PFSK-1 (cell line): ENCODE results near the gene QSOX1.

Experiments
- FOXP2 ChIP-seq: optimal IDR thresholded peaks from 2 replicates; pipeline ENCODE3; 2011; ENCODE audit warnings: borderline replicate concordance, control low read depth, inconsistent platforms; ENCODE audit not compliant: insufficient read depth; ENCODE audit errors: extremely low read length, extremely low read depth
- POLR2AphosphoS5 ChIP-seq: IDR thresholded peaks from 2 replicates; pipeline ENCODE4 v1.6.1; 2012; ENCODE audit warnings: low read depth, mild to moderate bottlenecking, control low read depth, low read length, moderate library complexity
- REST ChIP-seq, 2 experiments: IDR thresholded peaks; 2 replicates each; pipeline versions ENCODE4 v1.6.1 to v1.8.0; 2011 to 2012; ENCODE audit warnings: low read depth in 2 of 2, low read length in 2 of 2, control low read depth in 1 of 2, inconsistent platforms in 1 of 2, mild to moderate bottlenecking in 1 of 2, moderate library complexity in 1 of 2; ENCODE audit not compliant: insufficient read depth in 1 of 2
- SIN3A ChIP-seq: IDR thresholded peaks from 2 replicates; pipeline ENCODE4 v1.6.1; 2012; ENCODE audit warnings: mild to moderate bottlenecking, low read length, moderate library complexity, borderline replicate concordance; ENCODE audit not compliant: insufficient read depth
- TAF1 ChIP-seq: IDR thresholded peaks from 2 replicates; pipeline ENCODE4 v1.6.1; 2012; ENCODE audit warnings: low read length, control low read depth, borderline replicate concordance; ENCODE audit not compliant: insufficient read depth

Gene QSOX1

DNA sequence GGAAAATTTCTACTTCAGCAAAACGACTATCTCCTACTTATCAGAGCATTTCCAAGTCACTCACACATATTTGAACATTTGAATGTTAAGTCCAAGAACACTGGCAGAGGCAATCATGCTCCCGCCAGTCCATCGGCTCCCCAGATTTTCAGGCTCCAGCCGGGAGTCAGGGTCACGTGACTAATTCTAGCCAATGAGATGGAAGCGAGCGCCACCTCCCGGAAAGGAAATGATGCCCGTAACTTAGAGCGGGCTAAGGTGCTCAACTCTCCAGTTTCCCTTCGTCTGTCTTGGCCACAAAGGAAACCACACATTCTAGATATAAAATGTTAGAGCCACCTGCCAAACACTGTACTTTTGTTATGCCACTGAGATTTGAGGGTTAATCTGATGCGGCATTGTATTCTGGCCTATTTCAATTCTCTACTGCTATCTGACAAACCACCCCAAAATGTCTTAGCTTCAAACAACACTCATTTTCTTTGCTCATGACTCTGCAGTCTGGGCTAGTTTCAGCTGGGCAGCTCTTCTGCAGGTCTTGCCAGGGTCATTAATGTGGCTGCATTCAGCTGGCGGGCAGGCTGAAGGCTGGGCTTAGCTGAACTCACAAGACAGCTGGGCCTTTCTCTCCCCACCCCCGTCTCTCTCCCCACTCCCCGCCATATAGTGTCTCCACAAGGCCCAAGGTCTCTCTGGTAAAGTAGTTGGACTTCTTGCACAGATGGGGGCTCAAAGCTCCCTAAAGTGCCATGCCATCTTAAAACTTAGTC is 58.9 kb downstream of the QSOX1 start:
- no peak for TF ChIP-seq FOXP2
- TF ChIP-seq TAF1 = no peak
- TF ChIP-seq SIN3A = no peak
- no peak for TF ChIP-seq REST (IDR thresholded peaks at IDR 0.05; ENCODE audit: insufficient read depth in 1 of 2, low read depth in 2 of 2, low read length in 2 of 2)
- no peak for TF ChIP-seq POLR2AphosphoS5

- no peak for TF ChIP-seq FOXP2
- TF ChIP-seq TAF1 = no peak
- TF ChIP-seq REST (IDR thresholded peaks at IDR 0.05; ENCODE audit: insufficient read depth in 1 of 2, low read depth in 2 of 2, low read length in 2 of 2) = no peak
- TF ChIP-seq POLR2AphosphoS5 = no peak
- TF ChIP-seq SIN3A = no peak
These were observed 61.4 kb downstream of the QSOX1 start for GRCh38 chr1:180215856-180216625.

- TF ChIP-seq POLR2AphosphoS5 = no peak
- no peak for TF ChIP-seq FOXP2
- TF ChIP-seq REST (IDR thresholded peaks at IDR 0.05; ENCODE audit: insufficient read depth in 1 of 2, low read depth in 2 of 2, low read length in 2 of 2) = no peak
- TF ChIP-seq SIN3A = no peak
- TF ChIP-seq TAF1 = no peak
These were observed 62.3 kb downstream of the QSOX1 start for GRCh38 chr1:180217006-180217405.

- TF ChIP-seq SIN3A (no peak), TAF1 (no peak), POLR2AphosphoS5 (no peak), REST (IDR thresholded peaks at IDR 0.05; ENCODE audit: insufficient read depth in 1 of 2, low read depth in 2 of 2, low read length in 2 of 2) (no peak), FOXP2 (no peak)
These were observed 64.4 kb downstream of the QSOX1 start for GRCh38 chr1:180218806-180219765.
